ENCODE data around the gene RUFY3. TPM values are rescaled to one million over a fixed set of nuclear protein-coding genes. Genes with fewer than 3 reads are reported as not detected.

The RUFY3 gene, protein sequence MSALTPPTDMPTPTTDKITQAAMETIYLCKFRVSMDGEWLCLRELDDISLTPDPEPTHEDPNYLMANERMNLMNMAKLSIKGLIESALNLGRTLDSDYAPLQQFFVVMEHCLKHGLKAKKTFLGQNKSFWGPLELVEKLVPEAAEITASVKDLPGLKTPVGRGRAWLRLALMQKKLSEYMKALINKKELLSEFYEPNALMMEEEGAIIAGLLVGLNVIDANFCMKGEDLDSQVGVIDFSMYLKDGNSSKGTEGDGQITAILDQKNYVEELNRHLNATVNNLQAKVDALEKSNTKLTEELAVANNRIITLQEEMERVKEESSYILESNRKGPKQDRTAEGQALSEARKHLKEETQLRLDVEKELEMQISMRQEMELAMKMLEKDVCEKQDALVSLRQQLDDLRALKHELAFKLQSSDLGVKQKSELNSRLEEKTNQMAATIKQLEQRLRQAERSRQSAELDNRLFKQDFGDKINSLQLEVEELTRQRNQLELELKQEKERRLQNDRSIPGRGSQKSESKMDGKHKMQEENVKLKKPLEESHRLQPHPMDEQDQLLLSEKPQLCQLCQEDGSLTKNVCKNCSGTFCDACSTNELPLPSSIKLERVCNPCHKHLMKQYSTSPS
- total RNA-seq, result 82.5 and 90.2 TPM in 2 replicates

DNA sequence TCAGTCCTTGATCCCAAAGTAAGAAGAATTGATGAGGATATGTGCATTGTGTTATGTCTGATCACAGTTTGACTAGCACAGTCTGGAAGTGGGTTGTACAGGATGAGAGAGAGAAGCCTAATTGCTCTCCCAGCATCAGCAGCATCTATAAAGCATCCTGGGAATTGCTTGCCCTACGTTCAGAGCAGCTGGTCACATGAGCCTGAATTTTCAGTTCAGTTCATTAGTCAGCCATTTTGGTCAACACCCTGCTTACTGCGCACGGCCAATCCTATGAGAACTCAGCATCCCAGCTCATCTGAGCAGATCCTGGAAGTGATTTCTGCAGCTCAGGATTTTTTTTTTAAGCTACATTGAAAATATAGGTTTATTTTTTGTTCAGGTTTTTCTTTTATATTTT, at the start of gene RUFY3:
Gene RUFY3 (plus strand): TSS at position 218 of the 400 bp plus-strand sequence. CDS start 610 bp downstream, outside the sequence.
- H3K36me3 ChIP-seq (ENCODE audit: insufficient read depth, low read length), result no peaks in the 10 kb centered on the region
- TF ChIP-seq, protein P1, sequence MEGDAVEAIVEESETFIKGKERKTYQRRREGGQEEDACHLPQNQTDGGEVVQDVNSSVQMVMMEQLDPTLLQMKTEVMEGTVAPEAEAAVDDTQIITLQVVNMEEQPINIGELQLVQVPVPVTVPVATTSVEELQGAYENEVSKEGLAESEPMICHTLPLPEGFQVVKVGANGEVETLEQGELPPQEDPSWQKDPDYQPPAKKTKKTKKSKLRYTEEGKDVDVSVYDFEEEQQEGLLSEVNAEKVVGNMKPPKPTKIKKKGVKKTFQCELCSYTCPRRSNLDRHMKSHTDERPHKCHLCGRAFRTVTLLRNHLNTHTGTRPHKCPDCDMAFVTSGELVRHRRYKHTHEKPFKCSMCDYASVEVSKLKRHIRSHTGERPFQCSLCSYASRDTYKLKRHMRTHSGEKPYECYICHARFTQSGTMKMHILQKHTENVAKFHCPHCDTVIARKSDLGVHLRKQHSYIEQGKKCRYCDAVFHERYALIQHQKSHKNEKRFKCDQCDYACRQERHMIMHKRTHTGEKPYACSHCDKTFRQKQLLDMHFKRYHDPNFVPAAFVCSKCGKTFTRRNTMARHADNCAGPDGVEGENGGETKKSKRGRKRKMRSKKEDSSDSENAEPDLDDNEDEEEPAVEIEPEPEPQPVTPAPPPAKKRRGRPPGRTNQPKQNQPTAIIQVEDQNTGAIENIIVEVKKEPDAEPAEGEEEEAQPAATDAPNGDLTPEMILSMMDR (IDR thresholded peaks at IDR 0.05; ENCODE audit: extremely low read depth, low read depth, low read length), result no peak
- H4K20me1 ChIP-seq (ENCODE audit: insufficient read depth, low read length), result no peaks in the 10 kb centered on the region
- peak; percentile 91 for DNase-seq (ENCODE audit: insufficient read length, low spot score, missing footprints)
- H3K4me3 ChIP-seq (ENCODE audit: insufficient read depth, low read length), result peak within 1 kb of the TSS; percentile 67
- H3K27ac ChIP-seq (ENCODE audit: low read depth, low read length), result peak within 1 kb of the TSS; percentile 82
- peaks cover 14% of the 10 kb centered on the region for H3K4me1 ChIP-seq (ENCODE audit: insufficient read depth, low read length)
- peaks cover 85% of the 10 kb centered on the region for H3K79me2 ChIP-seq (ENCODE audit: insufficient read depth, low read length)
- peak within 1 kb of the TSS; percentile 78 for H3K4me2 ChIP-seq (ENCODE audit: insufficient read depth, low read length)
- H3K27me3 ChIP-seq (ENCODE audit: insufficient read depth, low read length), result no peaks in the 10 kb centered on the region
- no peak within 1 kb of the TSS for H2AFZ ChIP-seq (ENCODE audit: low read length)
- H3K9me3 ChIP-seq (ENCODE audit: low read depth, low read length), result no peaks in the 10 kb centered on the region

DNA sequence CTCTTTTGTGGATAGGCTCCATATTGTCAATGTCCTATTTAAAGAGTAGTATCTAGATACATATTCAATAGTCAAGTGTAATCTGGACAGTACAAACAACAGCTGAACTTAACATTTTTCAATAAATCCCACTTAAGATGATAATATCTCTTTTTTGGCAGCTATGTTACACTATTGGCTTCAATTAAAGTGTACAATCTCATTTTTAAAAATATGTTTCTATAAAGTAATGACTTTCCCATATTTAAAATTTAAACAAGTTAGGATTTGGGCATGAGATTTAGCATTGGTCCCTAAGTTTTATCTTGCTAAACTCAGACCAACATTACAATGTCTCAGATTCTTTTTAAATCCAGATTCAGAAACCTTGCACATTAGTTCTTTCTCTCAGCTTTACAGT, 47.6 kb upstream of the RUFY3 start:
- Histone ChIP-seq H3K27me3 (ENCODE audit: insufficient read depth, low read length) (no peaks in the 10 kb centered on the region), H3K4me3 (ENCODE audit: insufficient read depth, low read length) (no peak overlapping the region), H3K9me3 (ENCODE audit: low read depth, low read length) (no peaks in the 10 kb centered on the region), H3K79me2 (ENCODE audit: insufficient read depth, low read length) (no peaks in the 10 kb centered on the region), H3K4me2 (ENCODE audit: insufficient read depth, low read length) (no peak overlapping the region), H4K20me1 (ENCODE audit: insufficient read depth, low read length) (no peaks in the 10 kb centered on the region), H3K36me3 (ENCODE audit: insufficient read depth, low read length) (no peaks in the 10 kb centered on the region), H2AFZ (ENCODE audit: low read length) (no peak overlapping the region), H3K27ac (ENCODE audit: low read depth, low read length) (no peak overlapping the region), H3K4me1 (ENCODE audit: insufficient read depth, low read length) (peaks cover 10% of the 10 kb centered on the region)
- no peak for DNase-seq (ENCODE audit: insufficient read length, low spot score, missing footprints)
- TF ChIP-seq, protein P1 (IDR thresholded peaks at IDR 0.05; ENCODE audit: extremely low read depth, low read depth, low read length), result no peak

DNA sequence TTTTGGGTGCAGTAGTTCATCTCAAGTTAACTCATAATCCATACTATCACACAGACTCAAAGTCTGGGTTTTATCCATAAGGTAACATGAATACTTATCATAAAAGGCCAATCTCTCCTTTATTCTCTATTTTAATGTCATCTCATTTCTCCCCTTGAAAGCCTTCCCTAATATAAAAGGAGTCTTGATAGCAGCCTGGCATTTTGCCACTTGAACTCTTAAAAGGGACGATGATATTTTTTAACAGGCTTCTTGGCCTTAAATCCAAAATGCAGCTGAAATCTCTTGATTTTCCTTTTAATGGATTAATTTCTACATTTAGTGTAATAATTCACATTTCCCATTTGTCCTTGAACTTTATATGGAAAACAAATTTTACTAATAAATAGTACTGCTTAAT, 47.0 kb upstream of the RUFY3 start:
- Histone ChIP-seq H3K36me3 (ENCODE audit: insufficient read depth, low read length) (no peaks in the 10 kb centered on the region), H3K27ac (ENCODE audit: low read depth, low read length) (no peak overlapping the region), H2AFZ (ENCODE audit: low read length) (no peak overlapping the region), H3K9me3 (ENCODE audit: low read depth, low read length) (no peaks in the 10 kb centered on the region), H4K20me1 (ENCODE audit: insufficient read depth, low read length) (no peaks in the 10 kb centered on the region), H3K79me2 (ENCODE audit: insufficient read depth, low read length) (no peaks in the 10 kb centered on the region), H3K4me1 (ENCODE audit: insufficient read depth, low read length) (peaks cover 9% of the 10 kb centered on the region), H3K27me3 (ENCODE audit: insufficient read depth, low read length) (no peaks in the 10 kb centered on the region), H3K4me2 (ENCODE audit: insufficient read depth, low read length) (no peak overlapping the region), H3K4me3 (ENCODE audit: insufficient read depth, low read length) (no peak overlapping the region)
- DNase-seq (ENCODE audit: insufficient read length, low spot score, missing footprints), result no peak
- TF ChIP-seq, protein P1 (IDR thresholded peaks at IDR 0.05; ENCODE audit: extremely low read depth, low read depth, low read length), result no peak

DNA sequence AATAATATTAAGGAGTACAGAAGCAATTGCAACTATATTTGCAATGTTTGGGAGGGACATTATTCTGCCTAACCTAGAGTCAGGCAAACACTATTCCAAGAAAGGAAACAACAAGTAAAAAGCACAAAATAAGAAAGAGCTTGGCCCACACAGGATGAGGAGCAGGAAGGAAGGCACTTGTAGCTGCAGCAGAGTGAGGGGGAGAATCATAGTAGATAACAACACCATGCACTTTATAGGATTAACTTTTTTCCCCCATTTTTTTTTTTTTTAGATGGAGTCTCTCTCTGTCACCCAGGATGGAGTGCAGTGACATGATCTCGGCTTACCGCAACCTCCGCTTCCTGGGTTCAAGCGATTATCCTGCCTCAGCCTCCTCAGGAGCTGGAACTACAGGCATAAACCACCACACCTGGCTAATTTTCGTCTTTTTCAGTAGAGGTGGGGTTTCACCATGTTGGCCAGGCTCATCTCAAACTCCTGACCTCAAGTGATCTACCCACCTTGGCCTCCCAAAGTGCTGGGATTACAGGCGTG, 45.1 kb upstream of the RUFY3 start:
- H3K27ac ChIP-seq (ENCODE audit: low read depth, low read length), result peak overlapping the region; percentile 62
- TF ChIP-seq, protein P1 (IDR thresholded peaks at IDR 0.05; ENCODE audit: extremely low read depth, low read depth, low read length), result no peak
- H3K79me2 ChIP-seq (ENCODE audit: insufficient read depth, low read length), result no peaks in the 10 kb centered on the region
- H3K9me3 ChIP-seq (ENCODE audit: low read depth, low read length), result no peaks in the 10 kb centered on the region
- H4K20me1 ChIP-seq (ENCODE audit: insufficient read depth, low read length), result no peaks in the 10 kb centered on the region
- H3K4me2 ChIP-seq (ENCODE audit: insufficient read depth, low read length), result peak overlapping the region; percentile 22
- H2AFZ ChIP-seq (ENCODE audit: low read length), result no peak overlapping the region
- H3K36me3 ChIP-seq (ENCODE audit: insufficient read depth, low read length), result no peaks in the 10 kb centered on the region
- no peak for DNase-seq (ENCODE audit: insufficient read length, low spot score, missing footprints)
- peaks cover 4% of the 10 kb centered on the region for H3K4me1 ChIP-seq (ENCODE audit: insufficient read depth, low read length)
- H3K4me3 ChIP-seq (ENCODE audit: insufficient read depth, low read length), result no peak overlapping the region
- no peaks in the 10 kb centered on the region for H3K27me3 ChIP-seq (ENCODE audit: insufficient read depth, low read length)
